BE2C (cell line): ENCODE data around the gene NFIC.

Experiments used
- DNase-seq: peaks from one replicate; pipeline ENCODE4 v3.0.0-alpha.2; 2020
- H3K27me3 ChIP-seq: fragments of 250-450 bp; sonication (Bioruptor Pico); 2 replicates; pipeline ENCODE4 v1.5.1; 2020; ENCODE audit warnings: mild to moderate bottlenecking
- H3K36me3 ChIP-seq: fragments of 250-450 bp; sonication (Bioruptor Pico); 2 replicates; pipeline ENCODE4 v1.5.1; 2020; ENCODE audit warnings: mild to moderate bottlenecking
- H3K4me1 ChIP-seq: fragments of 250-450 bp; sonication (Bioruptor Pico); 2 replicates; pipeline ENCODE4 v1.5.1; 2020
- H3K4me3 ChIP-seq: 2 replicates; pipeline ENCODE4 v1.5.1; 2011; ENCODE audit warnings: low read depth, low read length
- H3K9me3 ChIP-seq: fragments of 250-450 bp; sonication (Bioruptor Pico); 2 replicates; pipeline ENCODE4 v1.5.1; 2020
- TF ChIP-seq, protein P1 (sequence below): IDR thresholded peaks from 2 replicates; pipeline ENCODE4 v1.5.1; 2012; ENCODE audit warnings: mild to moderate bottlenecking, low read depth, low read length

The NFIC gene

DNA sequence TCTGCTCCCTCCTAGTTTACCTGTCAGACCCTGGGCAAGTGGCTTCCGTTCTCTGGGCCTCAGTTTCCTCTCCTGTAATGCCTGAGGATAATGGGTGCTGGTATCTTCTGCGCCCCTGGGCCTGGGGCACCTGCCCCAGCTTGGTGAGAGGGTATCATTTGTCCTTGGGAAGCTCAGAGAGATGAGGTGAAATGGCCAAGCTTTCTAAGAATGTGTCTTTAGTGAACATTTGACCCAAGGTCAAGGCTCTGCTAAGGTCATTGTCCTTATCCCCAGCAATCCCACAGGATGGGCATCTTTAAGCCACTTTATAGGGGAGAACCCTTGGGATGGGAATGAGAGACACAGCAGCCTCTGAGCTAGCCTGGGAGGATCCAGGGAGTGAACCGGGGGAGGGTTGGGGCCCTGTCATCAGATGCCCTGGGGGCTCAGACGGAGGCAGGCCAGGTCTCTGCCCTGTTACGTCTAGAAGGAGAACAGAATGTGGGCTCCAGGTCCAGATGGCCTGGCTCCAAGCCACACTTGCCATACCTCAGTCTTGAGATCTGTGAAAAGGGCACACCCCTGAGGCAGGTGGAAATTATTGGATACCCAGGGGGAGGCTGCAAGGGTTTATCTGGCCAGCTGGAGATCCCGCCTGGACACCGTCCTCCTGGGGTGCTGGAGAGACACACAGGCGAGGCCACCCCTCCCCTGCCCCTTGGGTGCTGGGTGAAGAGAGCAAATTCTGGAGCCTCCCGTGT is 1.1 kb upstream of the NFIC start:
- Histone ChIP-seq H3K9me3 (no peaks in the 10 kb centered on the region), H3K27me3 (no peaks in the 10 kb centered on the region)
- TF ChIP-seq, protein P1, sequence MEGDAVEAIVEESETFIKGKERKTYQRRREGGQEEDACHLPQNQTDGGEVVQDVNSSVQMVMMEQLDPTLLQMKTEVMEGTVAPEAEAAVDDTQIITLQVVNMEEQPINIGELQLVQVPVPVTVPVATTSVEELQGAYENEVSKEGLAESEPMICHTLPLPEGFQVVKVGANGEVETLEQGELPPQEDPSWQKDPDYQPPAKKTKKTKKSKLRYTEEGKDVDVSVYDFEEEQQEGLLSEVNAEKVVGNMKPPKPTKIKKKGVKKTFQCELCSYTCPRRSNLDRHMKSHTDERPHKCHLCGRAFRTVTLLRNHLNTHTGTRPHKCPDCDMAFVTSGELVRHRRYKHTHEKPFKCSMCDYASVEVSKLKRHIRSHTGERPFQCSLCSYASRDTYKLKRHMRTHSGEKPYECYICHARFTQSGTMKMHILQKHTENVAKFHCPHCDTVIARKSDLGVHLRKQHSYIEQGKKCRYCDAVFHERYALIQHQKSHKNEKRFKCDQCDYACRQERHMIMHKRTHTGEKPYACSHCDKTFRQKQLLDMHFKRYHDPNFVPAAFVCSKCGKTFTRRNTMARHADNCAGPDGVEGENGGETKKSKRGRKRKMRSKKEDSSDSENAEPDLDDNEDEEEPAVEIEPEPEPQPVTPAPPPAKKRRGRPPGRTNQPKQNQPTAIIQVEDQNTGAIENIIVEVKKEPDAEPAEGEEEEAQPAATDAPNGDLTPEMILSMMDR, result no peak

DNA sequence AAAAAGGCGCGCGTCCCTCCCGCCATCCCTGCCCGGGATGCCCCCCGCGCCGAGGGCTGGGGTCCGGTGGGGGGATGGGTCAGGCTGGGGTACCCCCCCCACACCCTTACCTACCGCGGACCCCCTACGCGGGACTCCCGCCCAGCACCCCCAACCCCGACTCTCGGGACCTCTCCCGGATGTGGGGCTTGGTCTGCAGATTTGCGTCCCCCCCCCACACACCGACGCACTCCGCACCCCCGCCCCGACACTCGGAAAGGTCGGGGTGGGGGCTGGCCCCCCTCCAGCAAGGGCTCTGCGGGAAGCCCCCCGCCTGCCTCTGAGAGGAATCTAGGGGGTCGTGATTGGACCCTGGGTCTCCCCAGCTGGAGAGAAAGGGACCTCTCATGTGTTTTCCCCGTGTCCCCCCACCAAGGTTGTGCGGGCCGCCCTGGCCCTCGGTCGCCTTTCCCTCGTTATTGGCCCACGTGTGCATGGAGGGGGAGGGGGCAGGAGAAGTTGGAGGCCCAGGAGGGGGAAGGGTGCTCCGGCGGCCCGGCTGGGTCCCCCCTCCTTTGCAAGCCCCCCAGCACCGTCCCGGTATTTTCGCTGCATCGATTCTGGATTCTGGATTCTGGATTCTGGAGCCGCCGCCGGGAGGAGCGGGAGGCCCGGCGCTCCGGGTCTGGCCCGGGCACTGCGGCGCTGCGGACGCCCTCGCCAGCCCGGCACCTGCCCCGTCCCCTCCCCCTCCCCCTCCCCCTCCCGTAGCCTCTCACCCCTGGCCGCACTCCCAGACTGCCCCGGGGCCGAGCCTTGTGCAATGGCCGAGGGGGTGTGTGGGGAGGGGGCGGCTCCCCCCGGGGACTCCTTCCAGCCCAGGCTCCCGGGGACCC is 607 bp downstream of the NFIC start:
- Histone ChIP-seq H3K4me1 (peaks cover 5% of the 10 kb centered on the region), H3K4me3 (peak overlapping the region; percentile 74), H3K27me3 (no peaks in the 10 kb centered on the region), H3K36me3 (no peaks in the 10 kb centered on the region), H3K9me3 (no peaks in the 10 kb centered on the region)
- DNase-seq, result peak; percentile 66
- TF ChIP-seq, protein P1, result no peak

More for the DNA sequence above, 1.1 kb upstream of the NFIC start:
- Histone ChIP-seq H3K4me1 (peaks cover 10% of the 10 kb centered on the region), H3K4me3 (peak overlapping the region; percentile 74), H3K36me3 (no peaks in the 10 kb centered on the region)
- peak; percentile 70 for DNase-seq

DNA sequence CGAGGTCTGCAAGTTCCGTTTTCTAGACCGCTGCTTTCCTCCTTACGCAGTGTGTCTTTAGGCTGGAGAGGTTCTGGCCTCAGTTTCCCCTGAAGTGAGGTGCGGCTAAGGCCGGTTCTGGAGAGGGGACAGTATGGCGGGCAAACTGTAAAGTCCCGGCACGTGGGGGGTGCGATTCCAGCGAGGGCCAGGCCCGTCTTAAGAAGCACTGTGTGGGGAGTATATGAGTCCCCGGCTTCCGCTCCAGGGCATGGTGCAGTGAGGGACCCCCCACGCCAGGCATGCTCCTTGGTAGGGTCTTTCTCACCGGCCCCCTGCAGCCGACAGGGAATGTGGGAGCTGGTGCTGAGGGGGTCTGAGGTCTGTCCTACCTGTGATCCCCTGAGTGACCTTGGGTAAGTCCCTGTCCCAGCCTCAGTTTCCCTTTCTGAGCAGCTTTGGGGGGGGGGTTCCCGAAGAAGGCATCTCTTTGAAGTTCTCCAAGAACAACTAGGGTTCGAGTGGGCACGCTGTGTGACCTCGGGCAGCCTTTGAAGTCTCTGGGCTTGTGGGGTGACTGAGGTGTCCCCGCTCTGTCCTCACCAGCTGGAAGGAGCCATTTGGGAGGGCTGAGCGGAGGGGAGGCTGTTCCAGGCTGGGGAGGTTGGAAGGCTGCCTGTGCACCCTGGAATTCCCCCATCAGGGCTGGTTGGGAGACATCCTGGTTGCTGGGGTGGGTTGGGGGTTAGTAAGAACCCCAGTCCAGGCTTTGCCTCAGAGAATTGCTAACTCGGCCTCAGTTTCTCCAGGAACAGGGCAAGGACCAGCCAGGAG is 1.5 kb downstream of the NFIC start:
- TF ChIP-seq, protein P1, result no peak
- no peak for DNase-seq
- Histone ChIP-seq H3K36me3 (no peaks in the 10 kb centered on the region), H3K27me3 (no peaks in the 10 kb centered on the region), H3K4me3 (peak overlapping the region; percentile 74), H3K9me3 (no peaks in the 10 kb centered on the region), H3K4me1 (peaks cover 5% of the 10 kb centered on the region)

DNA sequence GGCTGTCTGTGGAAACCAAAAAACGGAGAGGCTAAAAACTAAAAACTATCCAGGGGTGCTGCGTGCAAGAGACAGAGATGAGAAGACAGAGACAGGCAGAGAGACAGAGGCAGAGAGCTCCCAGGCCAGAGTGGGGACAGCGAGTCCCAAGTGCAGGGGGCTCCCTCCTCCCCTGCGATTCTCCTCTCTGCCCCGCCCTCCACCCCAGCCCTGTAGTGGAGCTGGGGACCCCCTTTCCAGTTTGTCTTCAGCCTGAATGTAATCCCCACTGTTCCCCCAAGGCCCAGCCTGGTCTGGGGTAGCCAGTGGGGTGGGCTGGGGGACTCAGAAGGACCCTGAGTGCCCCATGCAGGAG is 2.0 kb downstream of the NFIC start:
- Histone ChIP-seq H3K36me3 (no peaks in the 10 kb centered on the region), H3K27me3 (no peaks in the 10 kb centered on the region), H3K9me3 (no peaks in the 10 kb centered on the region), H3K4me1 (peaks cover 5% of the 10 kb centered on the region), H3K4me3 (no peak overlapping the region)
- no peak for DNase-seq
- TF ChIP-seq, protein P1, result no peak

GRCh38 chr19:3368848-3369336 is 2.5 kb downstream of the NFIC start:
- no peaks in the 10 kb centered on the region for H3K36me3 ChIP-seq
- H3K9me3 ChIP-seq, result no peaks in the 10 kb centered on the region
- peaks cover 5% of the 10 kb centered on the region for H3K4me1 ChIP-seq
- DNase-seq, result no peak
- H3K27me3 ChIP-seq, result no peaks in the 10 kb centered on the region
- TF ChIP-seq, protein P1, result no peak
- peak overlapping the region; percentile 8; the same call in 1 of the 2 replicates for H3K4me3 ChIP-seq
